Neural cell (in vitro differentiated cells): ENCODE measurements around the gene C2CD4A. TPM values are rescaled to one million over a fixed set of nuclear protein-coding genes. Genes with fewer than 3 reads are reported as not detected.

Experiments used
- H2AFZ ChIP-seq: fragments of 200-600, 300-800 bp; sonication (generic), shearing (Covaris generic); 2 replicates; pipeline ENCODE4 v1.6.0; 2014; ENCODE audit warnings: low read depth, mild to moderate bottlenecking, antibody characterized with exemption, low read length, moderate library complexity
- H3F3A ChIP-seq: fragments of 200-600 bp; shearing (Covaris generic); 2 replicates; pipeline ENCODE4 v1.6.1; 2016; ENCODE audit warnings: mild to moderate bottlenecking, moderate library complexity, mixed read lengths, antibody characterized with exemption, low read length; ENCODE audit not compliant: insufficient read depth, poor library complexity, severe bottlenecking
- H3K27ac ChIP-seq: fragments of 200-600, 300-800 bp; sonication (generic), shearing (Covaris generic); 2 replicates; pipeline ENCODE4 v1.5.1; 2014; ENCODE audit warnings: mild to moderate bottlenecking, low read length, moderate library complexity
- H3K27me3 ChIP-seq: fragments of 300-800, 200-600 bp; sonication (generic), shearing (Covaris generic); 2 replicates; pipeline ENCODE4 v1.6.0; 2014; ENCODE audit warnings: mild to moderate bottlenecking, low read depth, low read length, moderate library complexity; ENCODE audit not compliant: insufficient read depth
- H3K36me3 ChIP-seq: fragments of 300-800, 200-600 bp; sonication (generic), shearing (Covaris generic); 2 replicates; pipeline ENCODE4 v1.5.1; 2014; ENCODE audit warnings: mild to moderate bottlenecking, antibody characterized with exemption, low read length, moderate library complexity; ENCODE audit not compliant: insufficient read depth
- H3K4me2 ChIP-seq: fragments of 300-800, 200-600 bp; sonication (generic), shearing (Covaris generic); 2 replicates; pipeline ENCODE4 v1.6.0; 2014; ENCODE audit warnings: mild to moderate bottlenecking, low read length
- H3K4me3 ChIP-seq: fragments of 300-800, 200-600 bp; sonication (generic), shearing (Covaris generic); 2 replicates; pipeline ENCODE4 v1.5.1; 2014; ENCODE audit warnings: mild to moderate bottlenecking, low read length, moderate library complexity
- H3K79me2 ChIP-seq: fragments of 200-600 bp; shearing (Covaris generic); replicated peaks from 2 replicates; pipeline ENCODE4 v1.6.0; 2014; ENCODE audit warnings: mild to moderate bottlenecking, low read length, moderate library complexity; ENCODE audit not compliant: insufficient read depth
- H3K9ac ChIP-seq: fragments of 300-800, 200-600 bp; sonication (generic), shearing (Covaris generic); 2 replicates; pipeline ENCODE4 v1.6.1; 2016; ENCODE audit warnings: mild to moderate bottlenecking, low read length, mixed read lengths
- H3K9me2 ChIP-seq: fragments of 200-600 bp; shearing (Covaris generic); 2 replicates; pipeline ENCODE4 v1.6.1; 2016; ENCODE audit warnings: mild to moderate bottlenecking, low read length, mixed read lengths; ENCODE audit not compliant: insufficient read depth
- H3K9me3 ChIP-seq: fragments of 200-600, 300-800 bp; sonication (generic), shearing (Covaris generic); 2 replicates; pipeline ENCODE4 v1.6.1; 2016; ENCODE audit warnings: mild to moderate bottlenecking, mixed run types, low read length, moderate library complexity, mixed read lengths
- H4K20me1 ChIP-seq: fragments of 200-600 bp; shearing (Covaris generic); 2 replicates; pipeline ENCODE4 v1.6.1; 2016; ENCODE audit warnings: mild to moderate bottlenecking, mixed run types; ENCODE audit not compliant: insufficient read depth
- CTCF ChIP-seq: fragments of 450-650 bp; IDR thresholded peaks from 2 replicates; pipeline ENCODE4 v1.5.1; 2014; ENCODE audit warnings: antibody characterized with exemption, mild to moderate bottlenecking, moderate library complexity; ENCODE audit not compliant: poor library complexity, severe bottlenecking
- EP300 ChIP-seq: fragments of 450-650 bp; conservative IDR thresholded peaks from 2 replicates; pipeline ENCODE4 v1.6.1; 2014; ENCODE audit warnings: antibody characterized with exemption, mild to moderate bottlenecking, moderate library complexity; ENCODE audit not compliant: poor library complexity, severe bottlenecking
- EZH2 ChIP-seq: fragments of 200-600, 300-800 bp; shearing (Covaris generic), sonication (generic); IDR thresholded peaks from 2 replicates; pipeline ENCODE4 v1.6.1; 2014; ENCODE audit warnings: antibody characterized with exemption, low read length, borderline replicate concordance, mild to moderate bottlenecking; ENCODE audit not compliant: insufficient read depth, poor library complexity, severe bottlenecking
- MXI1 ChIP-seq: fragments of 450-650 bp; conservative IDR thresholded peaks from 2 replicates; pipeline ENCODE4 v1.6.1; 2014; ENCODE audit warnings: antibody characterized with exemption, mild to moderate bottlenecking; ENCODE audit not compliant: poor library complexity, severe bottlenecking
- POLR2AphosphoS5 ChIP-seq: IDR thresholded peaks from 2 replicates; pipeline ENCODE4 v1.6.1; 2012
- RAD21 ChIP-seq: fragments of 450-650 bp; conservative IDR thresholded peaks from 2 replicates; pipeline ENCODE4 v1.6.1; 2014; ENCODE audit warnings: antibody characterized with exemption, mild to moderate bottlenecking, moderate library complexity
- REST ChIP-seq: IDR thresholded peaks from 2 replicates; pipeline ENCODE4 v1.6.1; 2012; ENCODE audit warnings: borderline replicate concordance
- SMC3 ChIP-seq: fragments of 450-650 bp; conservative IDR thresholded peaks from 2 replicates; pipeline ENCODE4 v1.6.1; 2014; ENCODE audit warnings: antibody characterized with exemption, mild to moderate bottlenecking, moderate library complexity; ENCODE audit not compliant: poor library complexity
- TAF1 ChIP-seq: IDR thresholded peaks from 2 replicates; pipeline ENCODE4 v1.6.1; 2012; ENCODE audit warnings: low read depth
- polyA plus RNA-seq: library from polyadenylated mRNA; depleted of rRNA; stranded (reverse); fragments of >200 nt; gene quantifications from 2 replicates; pipeline ENCODE4 v1.2.3, GENCODE V29; 2014

The C2CD4A gene
- polyA plus RNA-seq, 1 donor from 2014 or later: not detected

- H3K9me2 ChIP-seq: no peaks in the 10 kb centered on the region
- H3K79me2 ChIP-seq: no peaks in the 10 kb centered on the region
- no peak overlapping the region for H3K4me3 ChIP-seq
- no peak overlapping the region for H3K9ac ChIP-seq
- no peak overlapping the region for H3K4me2 ChIP-seq
- H3K27ac ChIP-seq: no peak overlapping the region
- no peaks in the 10 kb centered on the region for H3F3A ChIP-seq
- H2AFZ ChIP-seq: no peak overlapping the region
- H3K36me3 ChIP-seq: no peaks in the 10 kb centered on the region
- TF ChIP-seq EZH2: no peak
- TF ChIP-seq REST: no peak
- TF ChIP-seq EP300: no peak
- no peak for TF ChIP-seq CTCF
- TF ChIP-seq MXI1: no peak
- TF ChIP-seq RAD21: no peak
- TF ChIP-seq SMC3: no peak
- TF ChIP-seq POLR2AphosphoS5: no peak
- no peak for TF ChIP-seq TAF1
- H4K20me1 ChIP-seq: no peaks in the 10 kb centered on the region
- no peaks in the 10 kb centered on the region for H3K9me3 ChIP-seq
- no peaks in the 10 kb centered on the region for H3K27me3 ChIP-seq
Observed at GRCh38 chr15:62112616-62113593, 46.1 kb downstream of the C2CD4A start.

- H3K4me2 ChIP-seq: no peak overlapping the region
- no peak overlapping the region for H2AFZ ChIP-seq
- no peak overlapping the region for H3K27ac ChIP-seq
- no peak overlapping the region for H3K4me3 ChIP-seq
- no peaks in the 10 kb centered on the region for H4K20me1 ChIP-seq
- no peak overlapping the region for H3K9ac ChIP-seq
- TF ChIP-seq MXI1: no peak
- no peak for TF ChIP-seq EP300
- TF ChIP-seq EZH2: no peak
- no peak for TF ChIP-seq REST
- TF ChIP-seq TAF1: no peak
- TF ChIP-seq RAD21: no peak
- TF ChIP-seq CTCF: no peak
- no peak for TF ChIP-seq SMC3
- no peak for TF ChIP-seq POLR2AphosphoS5
- H3K36me3 ChIP-seq: no peaks in the 10 kb centered on the region
- H3F3A ChIP-seq: no peaks in the 10 kb centered on the region
- H3K27me3 ChIP-seq: no peaks in the 10 kb centered on the region
- no peaks in the 10 kb centered on the region for H3K79me2 ChIP-seq
- H3K9me2 ChIP-seq: no peaks in the 10 kb centered on the region
- no peaks in the 10 kb centered on the region for H3K9me3 ChIP-seq
Observed at GRCh38 chr15:62115847-62116246, 49.1 kb downstream of the C2CD4A start.
